ENCODE data around the gene BCL2L11.

DNA sequence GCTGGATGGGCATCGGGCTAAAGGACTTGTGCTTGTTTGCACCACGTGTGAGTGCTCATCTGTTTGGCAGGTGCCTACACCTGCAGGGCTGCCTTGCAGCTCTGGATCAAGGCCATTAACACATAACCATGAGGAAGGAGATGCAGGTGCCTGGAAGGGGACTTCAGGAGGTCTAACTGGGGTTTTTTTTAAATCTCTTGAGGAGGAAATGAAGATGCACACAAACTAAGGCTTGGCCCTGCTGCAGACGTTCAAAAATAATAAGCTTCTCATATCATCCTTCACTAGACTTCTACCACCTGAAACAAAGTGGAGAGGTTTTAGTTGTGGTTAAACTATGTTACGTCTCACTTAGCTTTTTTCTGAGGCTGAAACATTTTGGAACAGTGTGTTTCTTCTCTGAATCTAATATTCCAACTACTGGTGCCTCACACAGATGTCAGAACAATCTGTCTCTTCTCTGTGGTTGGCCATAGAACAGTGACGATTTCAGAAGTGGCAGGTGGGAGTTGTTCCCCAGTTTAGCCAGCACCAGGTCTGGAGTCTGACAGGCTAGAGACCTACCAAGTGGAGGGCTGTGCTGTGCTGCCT lies 36.5 kb downstream of the BCL2L11 start:
- TF ChIP-seq CTCF (conservative IDR thresholded peaks at IDR 0.05 in 1 of 2, IDR thresholded peaks at IDR 0.05 in 1 of 2; ENCODE audit: extremely low read depth in 1 of 2, insufficient read depth in 1 of 2, low read depth in 1 of 2, low read length in 2 of 2) (no peak), EZH2 (IDR thresholded peaks at IDR 0.05; ENCODE audit: borderline replicate concordance, low read length) (no peak)

Measured in mammary epithelial cell (primary cell).